GM10266 (cell line): ENCODE data around the gene CHST13.

ENCODE experiments used
- DNase-seq: peaks from one replicate; pipeline ENCODE4 v3.0.0; 2012; ENCODE audit errors: extremely low spot score
- CTCF ChIP-seq: IDR thresholded peaks from 2 replicates; pipeline ENCODE4 v1.5.1; 2012; ENCODE audit warnings: mild to moderate bottlenecking, low read depth; ENCODE audit not compliant: control insufficient read depth, insufficient read depth; ENCODE audit errors: missing control alignments

Gene CHST13

GRCh38 chr3:126548556-126549466 lies 24.9 kb downstream of the CHST13 start:
- DNase-seq, result no peak
- no peak for TF ChIP-seq CTCF

- TF ChIP-seq CTCF, result no peak
- no peak for DNase-seq
Measured at GRCh38 chr3:126549861-126550487, 26.0 kb downstream of the CHST13 start.

DNA sequence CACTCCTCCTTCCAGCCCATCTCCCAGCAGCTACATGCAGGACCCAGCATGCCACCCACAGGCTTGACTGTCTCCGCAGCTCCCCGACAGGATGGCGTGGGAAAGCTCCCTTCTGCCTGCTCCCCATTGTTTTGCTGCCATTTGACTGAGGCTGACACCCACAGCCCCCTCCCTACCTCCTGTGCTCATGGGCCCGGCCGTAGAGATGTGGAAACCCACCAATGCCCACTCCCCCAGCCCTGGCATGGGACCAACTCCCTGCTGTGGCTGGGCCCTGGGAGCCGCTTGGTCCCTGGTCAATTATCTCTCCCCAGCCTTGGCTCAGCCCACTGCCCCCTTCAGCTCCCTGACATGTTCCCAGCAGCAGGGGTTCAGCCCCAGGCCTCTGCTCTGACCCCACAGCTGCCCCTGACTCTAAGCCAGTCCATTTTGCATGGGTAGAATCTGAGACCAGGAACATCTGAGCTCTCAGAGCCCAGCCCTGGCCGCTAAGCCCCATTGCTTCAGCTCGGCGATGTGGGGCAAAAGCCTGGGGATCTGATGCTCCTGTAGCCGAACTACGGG lies 26.6 kb downstream of the CHST13 start:
- DNase-seq, result no peak
- TF ChIP-seq CTCF, result no peak

GRCh38 chr3:126551121-126551838 lies 27.3 kb downstream of the CHST13 start:
- DNase-seq, result no peak
- no peak for TF ChIP-seq CTCF

- DNase-seq, result no peak
Measured at GRCh38 chr3:126551839-126552687, 28.1 kb downstream of the CHST13 start.

More at GRCh38 chr3:126551839-126552687, 28.1 kb downstream of the CHST13 start:
- TF ChIP-seq CTCF, result no peak
